Neural progenitor cell (in vitro differentiated cells): Measurements from ENCODE around the gene DUS3L. TPM values are rescaled to one million over a fixed set of nuclear protein-coding genes. Genes with fewer than 3 reads are reported as not detected.

ENCODE experiments used
- DNase-seq: peaks from one replicate; pipeline ENCODE4 v3.0.0-alpha.2; 2016; ENCODE audit warnings: low spot score
- H2AFZ ChIP-seq: fragments of 200-600 bp; sonication (generic); replicated peaks from 2 replicates; pipeline ENCODE4 v1.6.1; 2016; ENCODE audit warnings: antibody characterized with exemption
- H3F3A ChIP-seq: fragments of 200-600 bp; sonication (generic); 2 replicates; pipeline ENCODE4 v1.6.1; 2016; ENCODE audit warnings: antibody characterized with exemption, low read depth
- H3K27ac ChIP-seq: fragments of 200-600 bp; sonication (generic); 2 replicates; pipeline ENCODE4 v1.5.1; 2016; ENCODE audit warnings: mild to moderate bottlenecking
- H3K27me3 ChIP-seq: fragments of 200-600 bp; sonication (generic); 2 replicates; pipeline ENCODE4 v1.6.1; 2016; ENCODE audit warnings: mild to moderate bottlenecking, moderate library complexity
- H3K36me3 ChIP-seq: fragments of 200-600 bp; sonication (generic); 2 replicates; pipeline ENCODE4 v1.5.1; 2016
- H3K4me1 ChIP-seq: fragments of 200-600 bp; sonication (generic); 2 replicates; pipeline ENCODE4 v1.6.1; 2016; ENCODE audit warnings: mixed run types
- H3K4me2 ChIP-seq: fragments of 200-600 bp; sonication (generic); 2 replicates; pipeline ENCODE4 v1.6.1; 2016
- H3K4me3 ChIP-seq: fragments of 200-600 bp; sonication (generic); 2 replicates; pipeline ENCODE4 v1.5.1; 2016
- H3K79me2 ChIP-seq: fragments of 200-600 bp; sonication (generic); 2 replicates; pipeline ENCODE4 v1.6.1; 2016; ENCODE audit warnings: low read depth
- H3K9ac ChIP-seq: fragments of 200-600 bp; sonication (generic); 2 replicates; pipeline ENCODE4 v1.6.1; 2016
- H3K9me3 ChIP-seq: fragments of 200-600 bp; sonication (generic); 2 replicates; pipeline ENCODE4 v1.5.1; 2016; ENCODE audit warnings: low read depth
- H4K20me1 ChIP-seq: fragments of 200-600 bp; sonication (generic); 2 replicates; pipeline ENCODE4 v1.6.1; 2016; ENCODE audit warnings: low read depth
- H3K27ac Mint-ChIP-seq: 3 replicates; pipeline ENCODE4 v1.8.0; 2021; ENCODE audit warnings: mixed read lengths
- H3K27me3 Mint-ChIP-seq: 2 replicates; pipeline ENCODE4 v1.8.0; 2022; ENCODE audit warnings: low read depth, mild to moderate bottlenecking, inconsistent platforms, moderate library complexity, mixed read lengths; ENCODE audit not compliant: insufficient read depth
- H3K36me3 Mint-ChIP-seq: 3 replicates; pipeline ENCODE4 v1.8.0; 2021; ENCODE audit warnings: mixed read lengths
- H3K4me1 Mint-ChIP-seq: 3 replicates; pipeline ENCODE4 v1.8.0; 2021; ENCODE audit warnings: mixed read lengths
- H3K4me3 Mint-ChIP-seq: 3 replicates; pipeline ENCODE4 v1.8.0; 2021; ENCODE audit warnings: mild to moderate bottlenecking, moderate library complexity, mixed read lengths
- H3K9me3 Mint-ChIP-seq: 3 replicates; pipeline ENCODE4 v1.8.0; 2020; ENCODE audit warnings: mixed read lengths
- CTCF ChIP-seq: fragments of 200-600 bp; sonication (generic); IDR thresholded peaks from 2 replicates; pipeline ENCODE4 v1.5.1; 2017; ENCODE audit warnings: antibody characterized with exemption, mild to moderate bottlenecking
- EZH2 ChIP-seq: fragments of 200-600 bp; sonication (generic); IDR thresholded peaks from 2 replicates; pipeline ENCODE4 v1.6.1; 2017; ENCODE audit warnings: antibody characterized with exemption, mild to moderate bottlenecking, moderate library complexity
- EZH2phosphoT487 ChIP-seq: fragments of 200-600 bp; sonication (generic); IDR thresholded peaks from 2 replicates; pipeline ENCODE4 v1.6.1; 2017; ENCODE audit warnings: antibody characterized with exemption
- total RNA-seq: library from RNA; depleted of rRNA; stranded (reverse); fragments of >200 nt; gene quantifications from 2 replicates; pipeline ENCODE4 v1.2.3, GENCODE V29; 2015; ENCODE audit warnings: low replicate concordance

The DUS3L gene
- total RNA-seq, 1 donor from 2014 or later = 20.7 TPM

GRCh38 chr19:5772416-5772815 lies 18.5 kb downstream of the DUS3L start:
- Histone ChIP-seq H3K27ac (no peak overlapping the region), H3K4me1 (no peaks in the 10 kb centered on the region), H4K20me1 (no peaks in the 10 kb centered on the region), H3K9ac (no peak overlapping the region), H3K27me3 (no peaks in the 10 kb centered on the region), H3K36me3 (no peaks in the 10 kb centered on the region), H3K9me3 (no peaks in the 10 kb centered on the region), H3K4me2 (no peak overlapping the region), H3K79me2 (no peaks in the 10 kb centered on the region), H2AFZ (no peak overlapping the region), H3K4me3 (no peak overlapping the region), H3F3A (no peaks in the 10 kb centered on the region)
- no peak for DNase-seq
- TF ChIP-seq EZH2 (no peak), CTCF (no peak), EZH2phosphoT487 (no peak)
- Mint-ChIP-seq H3K4me1 (peaks cover 2% of the 10 kb centered on the region), H3K27me3 (no peaks in the 10 kb centered on the region), H3K4me3 (no peak overlapping the region), H3K9me3 (no peaks in the 10 kb centered on the region), H3K36me3 (no peaks in the 10 kb centered on the region), H3K27ac (no peak overlapping the region)

GRCh38 chr19:5767949-5768348 lies 23.0 kb downstream of the DUS3L start:
- Histone ChIP-seq H3K9ac (no peak overlapping the region), H3K4me2 (no peak overlapping the region), H3K27me3 (no peaks in the 10 kb centered on the region), H3K36me3 (no peaks in the 10 kb centered on the region), H3K79me2 (no peaks in the 10 kb centered on the region), H3K27ac (no peak overlapping the region), H4K20me1 (no peaks in the 10 kb centered on the region), H3K4me3 (no peak overlapping the region), H3K9me3 (no peaks in the 10 kb centered on the region), H3F3A (no peaks in the 10 kb centered on the region), H2AFZ (no peak overlapping the region), H3K4me1 (no peaks in the 10 kb centered on the region)
- TF ChIP-seq EZH2 = no peak
- no peak for TF ChIP-seq CTCF
- TF ChIP-seq EZH2phosphoT487 = no peak
- Mint-ChIP-seq H3K27ac (no peak overlapping the region), H3K4me3 (no peak overlapping the region), H3K4me1 (peaks cover 2% of the 10 kb centered on the region), H3K9me3 (no peaks in the 10 kb centered on the region), H3K36me3 (no peaks in the 10 kb centered on the region), H3K27me3 (no peaks in the 10 kb centered on the region)
- DNase-seq = no peak

GRCh38 chr19:5765220-5765619 lies 25.7 kb downstream of the DUS3L start:
- H2AFZ ChIP-seq = no peak overlapping the region
- no peaks in the 10 kb centered on the region for H3K36me3 ChIP-seq
- peaks cover 2% of the 10 kb centered on the region for H3K9me3 Mint-ChIP-seq
- H3K4me2 ChIP-seq = no peak overlapping the region
- no peaks in the 10 kb centered on the region for H3K4me1 ChIP-seq
- H3K4me3 ChIP-seq = no peak overlapping the region
- H3K27ac ChIP-seq = no peak overlapping the region
- no peaks in the 10 kb centered on the region for H4K20me1 ChIP-seq
- H3F3A ChIP-seq = no peaks in the 10 kb centered on the region
- TF ChIP-seq EZH2 (no peak), CTCF (no peak), EZH2phosphoT487 (no peak)
- H3K27me3 ChIP-seq = no peaks in the 10 kb centered on the region
- H3K4me3 Mint-ChIP-seq = no peak overlapping the region
- no peak overlapping the region for H3K9ac ChIP-seq
- no peaks in the 10 kb centered on the region for H3K9me3 ChIP-seq
- no peak for DNase-seq
- H3K79me2 ChIP-seq = no peaks in the 10 kb centered on the region
- no peaks in the 10 kb centered on the region for H3K36me3 Mint-ChIP-seq
- H3K27ac Mint-ChIP-seq = no peak overlapping the region
- peaks cover 2% of the 10 kb centered on the region for H3K27me3 Mint-ChIP-seq
- H3K4me1 Mint-ChIP-seq = peaks cover 2% of the 10 kb centered on the region
